HUES6 (cell line): ENCODE data around the gene SFXN4.
"Not testable (repeated sequence)": the region's sequence is repeated elsewhere in the genome, so short reads cannot be mapped to it uniquely, and the experiment has no call there.

ENCODE experiments used
- H3K27ac ChIP-seq: 2 replicates; pipeline ENCODE4 v1.7.0; 2013; ENCODE audit warnings: low read depth, mild to moderate bottlenecking, low read length, inconsistent platforms
- H3K27me3 ChIP-seq: 2 replicates; pipeline ENCODE4 v1.6.1; 2013; ENCODE audit warnings: low read length; ENCODE audit not compliant: control insufficient read depth, insufficient read depth
- H3K36me3 ChIP-seq: 2 replicates; pipeline ENCODE4 v1.6.1; 2013; ENCODE audit warnings: low read length; ENCODE audit not compliant: control insufficient read depth, insufficient read depth
- H3K4me1 ChIP-seq: 2 replicates; pipeline ENCODE4 v1.6.1; 2013; ENCODE audit warnings: low read length; ENCODE audit not compliant: control insufficient read depth, insufficient read depth
- H3K4me3 ChIP-seq: 2 replicates; pipeline ENCODE4 v1.5.1; 2013; ENCODE audit warnings: low read depth, low read length
- H3K9ac ChIP-seq: one replicate; pipeline ENCODE4 v1.6.1; 2013; ENCODE audit warnings: mild to moderate bottlenecking, low read length
- H3K9me3 ChIP-seq: 2 replicates; pipeline ENCODE4 v1.6.1; 2013; ENCODE audit warnings: low read depth, low read length; ENCODE audit not compliant: control insufficient read depth, insufficient read depth

SFXN4 gene

DNA sequence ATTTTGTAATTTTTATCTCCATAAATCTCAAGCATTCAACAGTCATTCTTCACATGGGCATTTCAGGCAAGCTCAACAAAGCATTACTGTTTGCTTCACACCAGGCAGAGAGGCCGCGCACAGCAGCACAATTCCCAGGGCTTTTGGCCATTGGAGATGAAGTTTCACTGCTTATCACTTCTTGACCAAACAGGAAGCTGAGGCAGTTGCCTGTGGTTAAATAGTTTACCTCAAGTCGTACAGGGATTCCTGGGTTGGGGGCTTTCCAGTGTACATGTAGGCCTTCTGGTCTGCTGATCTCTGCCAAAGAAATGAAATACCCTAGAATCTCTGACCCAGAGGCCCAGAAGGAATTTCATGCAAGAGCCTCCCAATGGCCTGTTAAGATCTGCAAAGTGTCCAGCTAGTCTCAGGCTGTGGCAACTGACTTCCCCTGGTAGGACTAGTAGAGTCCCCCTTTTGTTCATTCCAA lies 24.3 kb upstream of the SFXN4 start:
- no peak overlapping the region for H3K4me3 ChIP-seq
- H3K27ac ChIP-seq, result no peak overlapping the region
- no peaks in the 10 kb centered on the region; the same call in 1 of the 2 replicates for H3K4me1 ChIP-seq
- H3K9ac ChIP-seq, result no peak overlapping the region
- no peaks in the 10 kb centered on the region for H3K9me3 ChIP-seq
- no peaks in the 10 kb centered on the region for H3K27me3 ChIP-seq
- H3K36me3 ChIP-seq, result no peaks in the 10 kb centered on the region

DNA sequence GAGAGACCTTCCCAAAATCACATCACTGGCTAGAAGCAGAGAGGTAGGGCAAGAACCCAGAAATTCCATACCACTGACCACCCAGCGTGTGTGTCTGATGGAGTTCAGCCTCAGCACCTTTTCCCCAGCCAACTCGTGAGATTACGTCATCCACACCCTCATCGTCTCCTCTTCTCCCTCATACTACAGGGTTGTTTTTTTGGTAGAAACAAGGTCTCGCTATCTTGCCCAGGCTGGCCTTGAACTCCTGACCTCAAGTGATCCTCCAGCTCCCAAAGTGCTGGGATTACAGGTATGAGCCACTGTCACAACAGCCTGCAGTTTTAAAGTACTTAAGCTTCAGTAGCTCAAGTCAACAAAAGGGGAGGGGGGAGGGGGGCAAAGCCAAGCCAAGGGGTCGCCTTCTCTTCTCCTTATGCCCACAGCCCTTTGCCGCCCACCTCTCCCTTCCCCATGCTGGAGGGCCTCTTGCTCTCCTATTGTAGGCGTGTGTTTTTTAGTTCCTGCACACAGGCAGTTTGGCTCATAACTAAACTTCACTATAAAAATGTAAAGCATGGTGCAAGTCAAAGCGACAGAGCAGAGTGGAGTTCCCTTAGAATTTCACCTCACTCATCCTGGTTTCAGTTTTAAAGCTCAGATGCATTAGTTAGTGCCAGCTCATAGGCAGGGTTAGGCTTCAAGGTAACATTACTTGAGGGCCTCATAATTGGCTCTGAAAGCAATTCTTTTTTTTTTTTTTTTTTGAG lies 18.3 kb upstream of the SFXN4 start:
- Histone ChIP-seq H3K36me3 (no peaks in the 10 kb centered on the region), H3K9ac (no peak overlapping the region), H3K9me3 (no peaks in the 10 kb centered on the region), H3K4me1 (peaks cover 3% of the 10 kb centered on the region), H3K4me3 (no peak overlapping the region), H3K27ac (no peak overlapping the region), H3K27me3 (no peaks in the 10 kb centered on the region)

DNA sequence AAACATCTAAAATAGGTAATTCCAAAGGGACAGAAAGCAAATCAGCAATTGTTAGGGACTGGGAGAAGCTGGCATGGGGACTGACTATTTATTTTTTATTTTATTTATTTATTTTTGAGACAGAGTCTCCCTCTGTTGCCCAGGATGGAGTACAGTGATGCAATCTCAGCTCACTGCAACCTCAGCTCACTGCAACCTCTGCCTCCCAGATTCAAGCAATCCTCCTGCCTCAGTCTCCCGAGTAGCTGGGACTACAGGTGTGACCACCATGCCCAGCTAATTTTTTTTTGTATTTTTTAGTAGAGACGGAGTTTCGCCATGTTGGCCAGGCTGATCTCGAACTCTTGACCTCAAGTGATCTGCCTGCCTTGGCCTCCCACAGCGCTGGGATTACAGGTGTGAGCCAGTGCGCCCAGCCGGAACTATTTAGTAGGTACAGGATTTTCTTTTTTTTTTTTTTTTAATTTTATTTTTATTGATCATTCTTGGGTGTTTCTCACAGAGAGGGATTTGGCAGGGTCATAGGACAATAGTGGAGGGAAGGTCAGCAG lies 15.4 kb upstream of the SFXN4 start:
- H3K27me3 ChIP-seq, H3K4me3 ChIP-seq, H3K27ac ChIP-seq, H3K9me3 ChIP-seq, H3K4me1 ChIP-seq, H3K9ac ChIP-seq: not testable (repeated sequence)
- H3K36me3 ChIP-seq, result peaks cover 13% of the 10 kb centered on the region

GRCh38 chr10:119178372-119179119 lies 13.0 kb upstream of the SFXN4 start, which contains the start of gene PRDX3:
PRDX3 (minus strand) TSS chr10:119178812; CDS start chr10:119178790, 22 bp downstream.
- peak within 1 kb of the TSS; percentile 96 for H3K9ac ChIP-seq
- no peaks in the 10 kb centered on the region for H3K27me3 ChIP-seq
- H3K4me3 ChIP-seq, result peak within 1 kb of the TSS; percentile 96
- H3K4me1 ChIP-seq, result peaks cover 4% of the 10 kb centered on the region
- H3K36me3 ChIP-seq, result peaks cover 32% of the 10 kb centered on the region
- H3K9me3 ChIP-seq, result no peaks in the 10 kb centered on the region
- H3K27ac ChIP-seq, result peak within 1 kb of the TSS; percentile 83

- H3K27ac ChIP-seq, result peak overlapping the region; percentile 83; the same call in 1 of the 2 replicates
- no peaks in the 10 kb centered on the region for H3K27me3 ChIP-seq
- no peaks in the 10 kb centered on the region for H3K9me3 ChIP-seq
- H3K4me3 ChIP-seq, result peak overlapping the region; percentile 96
- peaks cover 34% of the 10 kb centered on the region for H3K36me3 ChIP-seq
- peaks cover 4% of the 10 kb centered on the region for H3K4me1 ChIP-seq
- peak overlapping the region; percentile 96 for H3K9ac ChIP-seq
Measured at GRCh38 chr10:119177708-119178371, 12.3 kb upstream of the SFXN4 start.

- peaks cover 49% of the 10 kb centered on the region for H3K36me3 ChIP-seq
- no peak overlapping the region for H3K9ac ChIP-seq
- H3K9me3 ChIP-seq, result no peaks in the 10 kb centered on the region
- peaks cover 4% of the 10 kb centered on the region for H3K4me1 ChIP-seq
- H3K27ac ChIP-seq, result no peak overlapping the region
- no peaks in the 10 kb centered on the region for H3K27me3 ChIP-seq
- H3K4me3 ChIP-seq, result no peak overlapping the region
Measured at GRCh38 chr10:119176166-119176565, 10.7 kb upstream of the SFXN4 start.

GRCh38 chr10:119174109-119174508 lies 8.6 kb upstream of the SFXN4 start:
- H3K9me3 ChIP-seq, result no peaks in the 10 kb centered on the region
- peaks cover 66% of the 10 kb centered on the region for H3K36me3 ChIP-seq
- H3K9ac ChIP-seq, result no peak overlapping the region
- peaks cover 4% of the 10 kb centered on the region for H3K4me1 ChIP-seq
- no peaks in the 10 kb centered on the region for H3K27me3 ChIP-seq
- H3K4me3 ChIP-seq, result no peak overlapping the region
- H3K27ac ChIP-seq, result no peak overlapping the region

DNA sequence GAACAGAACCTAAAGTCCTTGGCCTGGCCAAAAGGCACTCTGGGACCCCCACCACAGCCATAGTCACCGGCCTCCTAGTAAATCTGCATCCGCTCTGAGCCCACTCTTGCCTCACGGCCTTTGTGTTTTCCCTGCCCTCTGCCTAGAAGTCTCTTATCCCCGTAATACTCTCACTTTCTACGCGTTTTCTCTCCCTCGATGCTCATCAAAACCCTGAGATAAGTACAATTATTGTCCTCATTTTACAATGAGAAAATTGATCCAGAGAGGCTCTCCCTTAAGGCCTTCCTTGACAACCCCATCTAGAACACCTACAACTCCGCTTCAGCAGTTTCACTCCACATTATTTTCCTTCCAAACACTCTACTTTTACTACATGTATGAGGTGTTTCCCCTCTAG lies 1.5 kb upstream of the SFXN4 start:
- Histone ChIP-seq H3K4me3 (no peak overlapping the region), H3K27ac (no peak overlapping the region), H3K9ac (no peak overlapping the region), H3K9me3 (no peaks in the 10 kb centered on the region), H3K27me3 (no peaks in the 10 kb centered on the region), H3K36me3 (peaks cover 43% of the 10 kb centered on the region), H3K4me1 (peaks cover 4% of the 10 kb centered on the region; the same call in 1 of the 2 replicates)

- H3K36me3 ChIP-seq, result peaks cover 38% of the 10 kb centered on the region
- peaks cover 4% of the 10 kb centered on the region; the same call in 1 of the 2 replicates for H3K4me1 ChIP-seq
- no peak overlapping the region for H3K4me3 ChIP-seq
- H3K27ac ChIP-seq, result no peak overlapping the region
- no peak overlapping the region for H3K9ac ChIP-seq
- no peaks in the 10 kb centered on the region for H3K9me3 ChIP-seq
- no peaks in the 10 kb centered on the region for H3K27me3 ChIP-seq
Measured at GRCh38 chr10:119166564-119166963, 1.1 kb upstream of the SFXN4 start.

GRCh38 chr10:119166118-119166500 lies 595 bp upstream of the SFXN4 start:
- Histone ChIP-seq H3K36me3 (peaks cover 34% of the 10 kb centered on the region), H3K27me3 (no peaks in the 10 kb centered on the region), H3K9ac (peak overlapping the region; percentile 72), H3K4me3 (peak overlapping the region; percentile 72), H3K4me1 (peaks cover 4% of the 10 kb centered on the region; the same call in 1 of the 2 replicates), H3K27ac (no peak overlapping the region), H3K9me3 (no peaks in the 10 kb centered on the region)
